ENCODE measurements around the gene EFHD2. TPM values are rescaled to one million over a fixed set of nuclear protein-coding genes. Genes with fewer than 3 reads are reported as not detected.

Gene EFHD2
- total and polyA plus RNA-seq, 2 of the 8 experiments (the other 6 are each of a cell fraction or from before 2014, with no cell fraction given), result 24.4 to 25.1 TPM

DNA sequence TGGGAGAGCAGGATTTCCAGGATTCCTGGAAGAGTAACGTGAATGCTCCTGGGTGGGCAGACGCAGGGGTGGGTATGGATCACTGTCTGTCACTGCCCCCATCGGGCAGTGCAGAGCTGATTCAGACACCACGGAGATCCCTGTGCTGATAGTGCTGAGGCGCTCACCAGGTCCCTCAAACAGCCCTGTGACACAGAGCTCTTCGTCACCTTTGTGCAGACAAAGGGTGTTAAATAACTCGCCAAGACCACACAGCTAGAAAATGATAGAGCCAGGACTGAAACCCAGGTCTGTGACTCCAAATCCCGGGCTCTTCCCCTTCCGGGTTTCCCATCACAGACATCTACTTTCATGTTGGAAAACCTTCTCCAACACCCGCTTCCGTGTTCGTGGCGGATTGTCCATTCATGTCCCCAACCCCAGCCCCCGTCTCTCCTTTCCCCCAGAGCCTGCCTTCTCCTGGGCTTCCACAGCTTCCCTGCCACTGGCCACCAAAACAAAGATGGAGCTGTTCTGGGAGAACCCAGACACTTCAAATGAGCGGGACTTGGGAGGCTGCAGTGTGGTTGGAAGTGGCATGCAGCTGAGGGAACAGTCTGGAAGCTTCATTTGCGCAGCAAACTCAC is 2.6 kb downstream of the EFHD2 start:
- Histone ChIP-seq H2BK20ac (ENCODE audit: low read length) (no peak overlapping the region), H2BK5ac (ENCODE audit: low read depth, low read length) (no peak overlapping the region), H3K36me3 (ENCODE audit: control insufficient read depth in 2 of 4, insufficient read depth in 4 of 4, low read length in 3 of 4) (no peaks in the 10 kb centered on the region), H3K9ac (replicated peaks in 1 of 4; ENCODE audit: extremely low read depth in 1 of 4, low read depth in 3 of 4, low read length in 3 of 4) (no peak overlapping the region), H3K27me3 (replicated peaks in 1 of 4; ENCODE audit: control insufficient read depth in 3 of 4, extremely low read depth in 1 of 4, insufficient read depth in 3 of 4, low read length in 3 of 4) (peaks cover 0 to 19% (median 14%) of the 10 kb centered on the region in 4 experiments; a peak in 6 of 7 replicates), H2AFZ (ENCODE audit: low read length) (no peak overlapping the region), H3K56ac (replicated peaks; ENCODE audit: insufficient read length, low read depth, low read length) (no peak overlapping the region), H3K4me3 (ENCODE audit: extremely low read depth in 1 of 4, insufficient read depth in 2 of 4, low read depth in 3 of 4, low read length in 4 of 4) (no peak overlapping the region), H3K4ac (replicated peaks; ENCODE audit: insufficient read length, low read depth, low read length) (no peak overlapping the region), H3K9me3 (ENCODE audit: insufficient read depth in 2 of 2, low read depth in 1 of 2, low read length in 1 of 2) (no peaks in the 10 kb centered on the region), H2BK12ac (ENCODE audit: low read depth, low read length) (no peak overlapping the region), H2BK15ac (ENCODE audit: low read length) (no peak overlapping the region), H3K4me1 (replicated peaks in 1 of 4; ENCODE audit: control insufficient read depth in 3 of 4, insufficient read depth in 4 of 4, low read length in 3 of 4) (peaks cover 0 to 23% (median 4%) of the 10 kb centered on the region in 4 experiments; a peak in 6 of 7 replicates), H4K91ac (replicated peaks; ENCODE audit: insufficient read length, low read length) (no peak overlapping the region), H3K18ac (ENCODE audit: extremely low read depth, low read length) (no peak overlapping the region), H3K79me1 (ENCODE audit: low read depth, low read length) (no peaks in the 10 kb centered on the region; the same call in 1 of the 2 replicates), H4K5ac (ENCODE audit: insufficient read length, low read depth, low read length) (no peak overlapping the region), H3K23me2 (ENCODE audit: low read depth, low read length) (peaks cover 8% of the 10 kb centered on the region), H4K20me1 (replicated peaks in 1 of 2; ENCODE audit: control insufficient read depth in 1 of 2, insufficient read depth in 2 of 2, low read length in 2 of 2) (peaks cover 2 to 7% of the 10 kb centered on the region in 2 experiments), H3K27ac (ENCODE audit: low read depth, low read length) (no peak overlapping the region), H2AK5ac (ENCODE audit: low read depth, low read length) (no peak overlapping the region), H2BK120ac (replicated peaks; ENCODE audit: low read depth, low read length) (no peak overlapping the region), H3K79me2 (ENCODE audit: control insufficient read depth in 1 of 2, insufficient read depth in 2 of 2, low read length in 2 of 2) (no peaks in the 10 kb centered on the region), H3K4me2 (ENCODE audit: insufficient read depth in 1 of 2, low read depth in 2 of 2, low read length in 2 of 2) (no peak overlapping the region; a peak in 1 of 4 replicates), H3K23ac (ENCODE audit: insufficient read length) (no peak overlapping the region), H3K14ac (ENCODE audit: insufficient read length) (no peak overlapping the region), H4K8ac (ENCODE audit: extremely low read depth, insufficient read depth, low read length) (no peak overlapping the region)
- ChIA-PET CTCF (ENCODE audit: partially characterized antibody) (interaction anchor here (0.6 to 3.3 kb wide), 6 partner anchors 9 to 385 kb away, joined by 3 to 15 read pairs (median 4); no protein-coding TSS in a partner anchor), POLR2A (ENCODE audit: partially characterized antibody) (interaction anchor here (1.7 kb wide), 1 partner anchor 11 kb away, joined by 5 read pairs; no protein-coding TSS in a partner anchor)
- 87% methylated on average over 10 of the region's 16 CpGs; no CpG with 5 or more reads in 1 of the 2 experiments for WGBS, 2 experiments (ENCODE audit: extremely low coverage in 1 of 2, insufficient coverage in 1 of 2, insufficient read length in 1 of 2, insufficient replicate concordance in 2 of 2, low coverage in 1 of 2, low lambda C conversion rate in 2 of 2, missing lambda C conversion rate in 1 of 2)
- FAIRE-seq (no peak), DNase-seq (ENCODE audit: low read depth in 1 of 2, low spot score in 2 of 2) (no peak)
- TF ChIP-seq HDAC2 (IDR thresholded peaks at IDR 0.05; ENCODE audit: borderline replicate concordance in 1 of 2, low read depth in 2 of 2, low read length in 2 of 2), result no peak
- TF ChIP-seq, protein P1, sequence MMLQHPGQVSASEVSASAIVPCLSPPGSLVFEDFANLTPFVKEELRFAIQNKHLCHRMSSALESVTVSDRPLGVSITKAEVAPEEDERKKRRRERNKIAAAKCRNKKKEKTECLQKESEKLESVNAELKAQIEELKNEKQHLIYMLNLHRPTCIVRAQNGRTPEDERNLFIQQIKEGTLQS (IDR thresholded peaks at IDR 0.05; ENCODE audit: insufficient read depth, low read depth, low read length), result no peak
- TF ChIP-seq, protein P2, sequence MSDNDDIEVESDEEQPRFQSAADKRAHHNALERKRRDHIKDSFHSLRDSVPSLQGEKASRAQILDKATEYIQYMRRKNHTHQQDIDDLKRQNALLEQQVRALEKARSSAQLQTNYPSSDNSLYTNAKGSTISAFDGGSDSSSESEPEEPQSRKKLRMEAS (IDR thresholded peaks at IDR 0.05), result no peak

All from H1 (cell line).